DOHH2 (cell line): ENCODE results near the gene EXOSC9.

Source experiments
- CTCF ChIP-seq: fragments of 200-600 bp; sonication (generic); IDR thresholded peaks from one replicate; pipeline ENCODE4 v1.5.1; 2014; ENCODE audit warnings: antibody characterized with exemption, mild to moderate bottlenecking, low read depth, low read length; ENCODE audit not compliant: poor library complexity, severe bottlenecking
- EZH2phosphoT487 ChIP-seq: fragments of 200-600 bp; sonication (generic); IDR thresholded peaks from 2 replicates; pipeline ENCODE4 v1.6.1; 2017; ENCODE audit warnings: borderline replicate concordance, mild to moderate bottlenecking, antibody characterized with exemption, low read length, moderate library complexity, mixed read lengths

- no peak for TF ChIP-seq CTCF
- no peak for TF ChIP-seq EZH2phosphoT487
Observed at GRCh38 chr4:121800638-121800960, 524 bp upstream of the EXOSC9 start.
